SK-N-SH (cell line): ENCODE data around the gene GPNMB. TPM values are rescaled to one million over a fixed set of nuclear protein-coding genes. Genes with fewer than 3 reads are reported as not detected.

ENCODE experiments used
- CTCF ChIA-PET: fragments of 300-600, 350-600 bp; formaldehyde crosslinking; extraction: SDS; loops from one replicate; lab custom pipeline; 2021; lab: Yijun Ruan, JAX
- POLR2A ChIA-PET: fragments of 350-600 bp; sonication (Branson Sonifier 250); formaldehyde crosslinking; extraction: SDS; loops from one replicate; lab custom pipeline; 2020; ENCODE audit warnings: antibody characterized with exemption, inconsistent platforms; lab: Yijun Ruan, JAX
- DNase-seq: peaks from one replicate; pipeline ENCODE4 v3.0.0; 2012
- H2AFZ ChIP-seq: fragments of 200-600 bp; sonication (generic); 2 replicates; pipeline ENCODE4 v1.8.1; 2016; ENCODE audit warnings: antibody characterized with exemption, mild to moderate bottlenecking, low read depth
- H3F3A ChIP-seq: fragments of 200-600 bp; sonication (generic); replicated peaks from 2 replicates; pipeline ENCODE3; 2016; ENCODE audit warnings: antibody characterized with exemption, mild to moderate bottlenecking; ENCODE audit not compliant: insufficient read depth
- H3K27ac ChIP-seq, 2 experiments: fragments of 200-500 bp in 1 of 2; fragments of 200-600 bp in 1 of 2; sonication (Bioruptor generic) in 1 of 2; sonication (generic), shearing (Covaris generic) in 1 of 2; 2 replicates each; pipeline versions ENCODE4 v1.5.1 to v1.6.1; 2014 to 2016; ENCODE audit warnings: low read depth in 2 of 2, inconsistent platforms in 1 of 2, low read length in 1 of 2, mild to moderate bottlenecking in 1 of 2, mixed read lengths in 1 of 2
- H3K27me3 ChIP-seq: fragments of 200-600 bp; sonication (generic), shearing (Covaris generic); 2 replicates; pipeline ENCODE4 v1.6.1; 2016; ENCODE audit warnings: mixed run types; ENCODE audit not compliant: insufficient read depth
- H3K36me3 ChIP-seq, 2 experiments: fragments of 200-500 bp in 1 of 2; fragments of 200-600 bp in 1 of 2; sonication (Bioruptor generic) in 1 of 2; sonication (generic) in 1 of 2; replicated peaks in 1 of 2; 2 replicates each; pipeline versions ENCODE3 to v1.5.1; 2014 to 2016; ENCODE audit warnings: low read length in 1 of 2, mild to moderate bottlenecking in 1 of 2; ENCODE audit not compliant: insufficient read depth in 2 of 2, control insufficient read depth in 1 of 2
- H3K4me1 ChIP-seq, 2 experiments: fragments of 200-500 bp in 1 of 2; fragments of 200-600 bp in 1 of 2; sonication (Bioruptor generic) in 1 of 2; sonication (generic), shearing (Covaris generic) in 1 of 2; 2 replicates each; pipeline versions ENCODE4 v1.5.1 to v1.6.1; 2014 to 2016; ENCODE audit warnings: low read depth in 1 of 2, low read length in 1 of 2, mixed run types in 1 of 2; ENCODE audit not compliant: insufficient read depth in 2 of 2, control insufficient read depth in 1 of 2
- H3K4me2 ChIP-seq: fragments of 200-600 bp; sonication (generic), shearing (Covaris generic); 2 replicates; pipeline ENCODE4 v1.6.1; 2017; ENCODE audit warnings: mixed run types
- H3K4me3 ChIP-seq, 2 experiments: fragments of 200-500 bp in 1 of 2; fragments of 200-600 bp in 1 of 2; sonication (Bioruptor generic) in 1 of 2; sonication (generic), shearing (Covaris generic) in 1 of 2; 2 replicates each; pipeline versions ENCODE4 v1.5.1 to v1.8.1; 2014 to 2016; ENCODE audit warnings: low read depth in 2 of 2, inconsistent platforms in 1 of 2, low read length in 1 of 2, mild to moderate bottlenecking in 1 of 2, mixed read lengths in 1 of 2, moderate library complexity in 1 of 2
- H3K79me2 ChIP-seq: fragments of 200-600 bp; sonication (generic); 2 replicates; pipeline ENCODE4 v1.8.1; 2017; ENCODE audit warnings: mild to moderate bottlenecking; ENCODE audit not compliant: insufficient read depth
- H3K9ac ChIP-seq: fragments of 200-600 bp; sonication (generic); 2 replicates; pipeline ENCODE4 v1.6.1; 2017; ENCODE audit warnings: mixed run types
- H3K9me2 ChIP-seq: fragments of 200-600 bp; sonication (generic); 2 replicates; pipeline ENCODE4 v1.6.1; 2017; ENCODE audit warnings: mixed run types
- H3K9me3 ChIP-seq: fragments of 200-600 bp; sonication (generic); 2 replicates; pipeline ENCODE4 v1.6.1; 2017; ENCODE audit warnings: mixed run types, mild to moderate bottlenecking, moderate library complexity
- H4K20me1 ChIP-seq: fragments of 200-600 bp; sonication (generic); 2 replicates; pipeline ENCODE4 v1.6.1; 2017; ENCODE audit warnings: mild to moderate bottlenecking, mixed run types; ENCODE audit not compliant: insufficient read depth
- FOXJ3 ChIP-seq: sonication (generic); formaldehyde crosslinking; IDR thresholded peaks from 2 replicates; pipeline ENCODE4 v1.5.1; 2020; ENCODE audit warnings: mild to moderate bottlenecking, missing genetic modification reagents
- FOXM1 ChIP-seq: IDR thresholded peaks from 2 replicates; pipeline ENCODE4 v1.4.0; 2012; ENCODE audit warnings: low read depth, mild to moderate bottlenecking
- SIN3A ChIP-seq: IDR thresholded peaks from 2 replicates; pipeline ENCODE4 v1.6.1; 2012; ENCODE audit warnings: low read depth, mild to moderate bottlenecking, low read length, moderate library complexity, borderline replicate concordance
- TAF1 ChIP-seq: IDR thresholded peaks from 2 replicates; pipeline ENCODE4 v1.6.1; 2012; ENCODE audit warnings: low read depth, mild to moderate bottlenecking, low read length, moderate library complexity, borderline replicate concordance
- WGBS: methylation state at CpG from one replicate; pipeline ENCODE4 v1.1.6; 2017; ENCODE audit warnings: low lambda C conversion rate; 5-methylcytosine and 5-hydroxymethylcytosine counted together
- polyA plus RNA-seq, 3 experiments: library from polyadenylated mRNA; depleted of rRNA; stranded (reverse); fragments of >200 nt; gene quantifications; 2 replicates each; pipeline ENCODE4 v1.2.3, GENCODE V29; 2012

GPNMB gene
- polyA plus RNA-seq, 1 of the 3 experiments (the other 2 are of a cell fraction): 13.8 TPM

- Histone ChIP-seq H3K79me2 (peaks cover 17% of the 10 kb centered on the region), H2AFZ (no peak overlapping the region), H3K9me3 (no peaks in the 10 kb centered on the region), H3K27me3 (no peaks in the 10 kb centered on the region), H3K4me2 (no peak overlapping the region), H3K36me3 (peaks cover 74 to 92% of the 10 kb centered on the region in 2 experiments), H3F3A (peaks cover 38% of the 10 kb centered on the region), H3K9me2 (no peaks in the 10 kb centered on the region), H3K9ac (no peak overlapping the region), H3K4me1 (no peaks in the 10 kb centered on the region), H4K20me1 (no peaks in the 10 kb centered on the region), H3K27ac (no peak overlapping the region), H3K4me3 (no peak overlapping the region)
- TF ChIP-seq FOXJ3 (CRISPR knock-in tag): no peak
- no peak for TF ChIP-seq TAF1
- no peak for TF ChIP-seq SIN3A
- TF ChIP-seq FOXM1: no peak
- WGBS: 88% methylated on average over 7 of the region's 7 CpGs
- CTCF ChIA-PET: interaction anchor here (0.7 to 3.2 kb wide), 5 partner anchors 21 to 231 kb away, joined by 3 to 10 read pairs (median 4); no protein-coding TSS in a partner anchor
- POLR2A ChIA-PET: no interaction called here
- DNase-seq: no peak
Observed at GRCh38 chr7:23315366-23315765, 68.8 kb downstream of the GPNMB start.

Other genes starting within 250 kb of the GPNMB start
- 5.3 and 5.8 TPM in 2 replicates for gene HYCC1, start 232.6 kb upstream of the GPNMB start, polyA plus RNA-seq (2012; rRNA removed)
- 30.8 and 31.6 TPM in 2 replicates for gene KLHL7, start 141.0 kb upstream of the GPNMB start, polyA plus RNA-seq (2012; rRNA removed)
- 22.7 and 38.1 TPM in 2 replicates for gene NUP42, start 64.7 kb upstream of the GPNMB start, polyA plus RNA-seq (2012; rRNA removed)
- gene MALSU1, start 52.6 kb downstream of the GPNMB start, polyA plus RNA-seq (2012; rRNA removed): 93.6 and 102 TPM in 2 replicates
- gene IGF2BP3, start 223.7 kb downstream of the GPNMB start, polyA plus RNA-seq (2012; rRNA removed): 34.4 and 46.5 TPM in 2 replicates